ENCODE measurements around the gene ZNF691.
"Not testable (repeated sequence)": the region's sequence is repeated elsewhere in the genome, so short reads cannot be mapped to it uniquely, and the experiment has no call there.

Gene ZNF691

GRCh38 chr1:42833981-42834380 lies 12.4 kb upstream of the ZNF691 start:
- DNase-seq, result no peak

- no peak for DNase-seq
These were observed 11.6 kb upstream of the ZNF691 start for GRCh38 chr1:42834803-42835202.

- no peak for DNase-seq
These were observed 11.0 kb upstream of the ZNF691 start for GRCh38 chr1:42835422-42835821.

GRCh38 chr1:42837709-42838108 lies 8.7 kb upstream of the ZNF691 start:
- DNase-seq, result no peak

- DNase-seq, result no peak
These were observed 7.8 kb upstream of the ZNF691 start for GRCh38 chr1:42838482-42839190.

DNA sequence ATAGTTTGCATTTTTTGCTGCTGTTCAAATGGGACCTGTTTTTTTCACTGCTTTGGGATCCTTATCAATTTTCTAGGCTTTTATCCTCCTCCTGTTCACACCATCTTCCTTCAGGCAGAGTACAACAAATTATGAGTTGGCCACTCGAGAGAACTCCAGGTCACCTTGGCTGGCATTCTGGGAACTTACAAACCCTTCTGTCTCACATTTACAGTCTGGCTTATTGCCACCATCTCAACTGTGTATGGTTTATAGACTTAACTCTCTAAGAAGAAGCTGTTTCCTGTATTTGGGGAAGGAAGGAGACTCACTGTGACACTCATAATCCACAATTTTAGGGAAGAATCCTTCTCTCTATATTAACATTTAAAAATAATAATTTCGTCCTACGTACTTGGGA lies 5.4 kb upstream of the ZNF691 start:
- no peak for DNase-seq

- no peak for DNase-seq
These were observed 4.8 kb upstream of the ZNF691 start for GRCh38 chr1:42841440-42842147.

- DNase-seq, result no peak
These were observed 1.7 kb upstream of the ZNF691 start for GRCh38 chr1:42844592-42845140.

- DNase-seq, result no peak
These were observed 1.2 kb upstream of the ZNF691 start for GRCh38 chr1:42845193-42845592.

GRCh38 chr1:42845866-42846256 lies 552 bp upstream of the ZNF691 start:
- DNase-seq, result no peak

DNA sequence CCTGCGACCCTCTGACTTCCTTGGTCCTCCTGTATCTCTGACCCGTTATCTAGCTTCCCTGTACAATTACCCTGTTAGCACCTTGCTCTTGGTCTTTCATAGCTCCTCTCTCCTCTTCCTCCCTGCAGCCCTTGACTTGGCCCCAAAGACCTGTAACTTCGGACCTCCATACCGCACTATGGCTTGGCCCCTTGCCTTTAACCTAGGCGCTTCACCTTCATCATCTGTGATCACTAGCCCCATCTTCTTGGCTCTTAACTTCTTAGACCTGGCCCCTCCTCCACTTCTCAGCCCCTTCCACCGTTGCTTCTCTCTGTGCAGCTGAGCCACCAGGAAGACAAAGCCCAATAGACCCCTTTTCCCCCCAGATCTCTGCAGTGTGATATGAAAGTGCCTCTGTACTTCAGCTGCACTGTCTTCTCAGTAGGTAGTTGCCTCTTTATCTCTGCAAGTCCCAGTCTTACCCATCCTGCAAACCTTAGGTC lies 740 bp downstream of the ZNF691 start:
- DNase-seq, result no peak

- DNase-seq, result no peak
These were observed 1.5 kb downstream of the ZNF691 start for GRCh38 chr1:42847721-42848460.

DNA sequence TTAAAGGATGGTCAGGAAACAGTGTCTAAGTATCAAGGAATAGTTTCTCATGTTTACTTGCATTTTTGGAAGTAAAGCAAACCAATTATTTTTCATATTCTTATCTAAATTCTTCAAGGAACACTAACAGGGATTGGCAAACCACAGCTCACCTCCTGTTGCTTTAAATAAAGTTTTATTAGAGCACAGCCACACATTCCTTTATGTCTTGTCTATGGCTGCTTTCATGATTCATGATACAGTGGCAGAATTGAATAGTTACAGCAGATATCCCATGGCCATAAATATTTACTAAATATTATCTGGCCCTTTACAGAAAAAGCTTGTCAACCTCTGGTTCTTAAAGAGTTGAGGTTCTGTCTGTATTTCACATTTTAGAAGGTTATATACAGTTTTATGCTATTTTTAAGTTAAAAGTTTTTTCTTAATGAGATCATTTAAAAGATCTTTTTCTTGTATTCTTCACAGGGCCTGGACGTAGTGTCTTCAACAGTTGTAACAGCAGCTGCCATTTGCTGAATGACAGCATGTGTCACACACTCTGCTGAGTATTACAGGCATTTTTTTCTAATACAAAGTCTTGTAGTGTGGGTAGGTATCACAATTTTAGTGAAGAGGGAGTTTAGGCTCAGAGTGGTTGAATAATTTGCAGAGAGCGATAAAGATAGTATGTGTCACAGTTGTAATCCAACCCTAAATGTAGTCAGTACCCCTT lies 2.6 kb downstream of the ZNF691 start:
- DNase-seq, result no peak

DNA sequence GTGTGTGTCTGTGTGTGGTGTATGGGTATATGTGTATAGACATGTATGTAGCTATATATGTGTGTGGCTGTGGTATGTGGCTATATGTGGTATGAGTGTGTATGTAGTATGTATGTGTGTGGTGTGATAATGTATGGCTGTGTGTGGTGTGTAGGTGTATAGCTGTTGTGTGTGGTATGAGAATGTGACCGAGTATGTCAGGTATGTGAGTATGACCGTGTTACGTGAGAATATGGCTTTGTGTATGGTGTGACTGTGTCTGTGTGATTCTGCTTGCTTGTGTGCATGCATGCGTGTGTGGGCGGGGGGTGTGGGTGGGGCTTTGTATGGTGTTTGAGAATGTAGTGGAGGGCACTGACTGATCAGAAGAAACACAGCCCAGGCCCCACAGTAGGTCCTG lies 3.5 kb downstream of the ZNF691 start:
- no peak for DNase-seq

DNA sequence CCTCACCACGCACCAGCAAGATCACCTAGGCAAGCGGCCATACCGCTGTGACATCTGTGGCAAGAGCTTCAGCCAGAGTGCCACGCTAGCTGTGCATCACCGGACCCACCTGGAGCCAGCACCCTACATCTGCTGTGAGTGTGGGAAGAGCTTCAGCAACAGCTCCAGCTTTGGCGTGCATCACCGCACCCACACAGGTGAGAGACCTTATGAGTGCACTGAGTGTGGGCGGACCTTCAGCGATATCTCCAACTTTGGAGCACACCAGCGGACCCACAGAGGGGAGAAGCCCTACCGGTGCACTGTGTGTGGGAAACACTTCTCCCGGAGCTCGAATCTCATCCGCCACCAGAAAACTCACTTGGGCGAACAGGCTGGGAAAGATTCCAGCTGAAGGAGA lies 5.0 kb downstream of the ZNF691 start:
- DNase-seq, result no peak

- DNase-seq, result no peak
These were observed 5.7 kb downstream of the ZNF691 start for GRCh38 chr1:42851960-42852607.

GRCh38 chr1:42852608-42852980 lies 6.2 kb downstream of the ZNF691 start:
- no peak for DNase-seq

DNA sequence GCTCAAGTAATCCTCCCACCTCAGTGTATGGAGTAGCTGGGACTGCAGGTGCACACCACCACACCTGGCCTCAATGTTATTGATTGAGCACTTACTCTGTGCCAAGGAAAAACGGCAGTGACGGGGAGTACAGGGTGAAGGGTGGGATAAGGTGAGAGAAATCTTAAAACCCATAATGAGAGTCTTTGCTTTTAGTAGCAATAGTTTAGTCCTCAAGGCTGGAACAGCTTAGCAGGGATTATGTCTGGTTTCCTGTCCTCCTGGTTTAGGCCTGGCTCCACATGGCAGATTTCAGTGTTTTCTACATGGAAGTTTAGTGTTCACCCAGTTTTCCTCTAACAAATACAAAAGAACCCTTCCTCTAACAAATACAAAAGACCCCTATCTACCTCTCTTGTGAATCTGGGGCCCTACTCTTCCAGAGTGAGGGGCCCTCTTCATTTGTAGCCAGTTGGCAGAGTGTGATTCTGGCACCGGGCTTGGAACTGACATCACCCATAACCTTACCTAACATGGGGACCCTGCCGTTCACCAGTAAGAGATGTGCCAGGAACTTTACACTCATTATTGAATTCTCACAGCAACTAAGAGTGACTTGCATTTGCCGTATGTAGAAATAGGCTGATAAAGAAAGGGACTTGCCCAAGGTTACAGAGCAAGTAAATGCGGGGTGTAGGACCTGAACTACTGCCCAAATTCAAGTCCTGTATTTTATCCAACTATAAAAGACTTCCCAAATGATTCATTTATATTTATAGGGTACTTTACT lies 6.9 kb downstream of the ZNF691 start:
- DNase-seq, result no peak

- DNase-seq, result not testable (repeated sequence)
These were observed 10.1 kb downstream of the ZNF691 start for GRCh38 chr1:42856554-42856953.

DNA sequence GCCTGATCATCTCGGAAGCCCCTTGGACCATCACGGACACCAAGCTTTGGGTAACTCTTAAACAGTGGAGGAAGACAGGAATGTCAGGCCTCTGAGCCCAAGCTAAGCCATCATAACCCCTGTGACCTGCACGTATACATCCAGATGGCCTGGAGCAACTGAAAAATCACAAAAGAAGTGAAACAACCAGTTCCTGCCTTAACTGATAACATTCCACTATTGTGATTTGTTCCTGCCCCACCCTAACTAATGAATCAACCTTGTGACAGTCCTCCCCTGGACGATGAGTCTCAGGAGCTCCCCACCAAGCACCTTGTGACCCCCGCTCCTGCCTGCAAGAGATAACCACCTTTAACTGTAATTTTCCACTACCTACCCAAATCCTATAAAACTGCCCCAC lies 13.0 kb downstream of the ZNF691 start:
- not testable (repeated sequence) for DNase-seq

- DNase-seq, result no peak
These were observed 14.1 kb downstream of the ZNF691 start for GRCh38 chr1:42860339-42861013.
